MM.1S (cell line): ENCODE measurements around the gene AFG3L2.

Experiments
- DNase-seq: peaks from one replicate; pipeline ENCODE4 v3.0.0-alpha.2; 2015
- H2AFZ ChIP-seq: fragments of 300-600 bp; sonication (generic); 2 replicates; pipeline ENCODE4 v1.6.0; 2016; ENCODE audit warnings: antibody characterized with exemption, low read length
- H3F3A ChIP-seq: fragments of 300-600 bp; sonication (generic); 2 replicates; pipeline ENCODE4 v1.6.1; 2016; ENCODE audit warnings: mild to moderate bottlenecking, antibody characterized with exemption, low read length, moderate library complexity, mixed read lengths; ENCODE audit not compliant: insufficient read depth
- H3K27ac ChIP-seq: fragments of 300-600 bp; sonication (generic); 2 replicates; pipeline ENCODE4 v1.5.1; 2016; ENCODE audit warnings: mild to moderate bottlenecking, low read length
- H3K27me3 ChIP-seq: fragments of 300-600 bp; sonication (generic); replicated peaks from 2 replicates; pipeline ENCODE4 v1.6.0; 2016; ENCODE audit warnings: low read length; ENCODE audit not compliant: insufficient read depth
- H3K36me3 ChIP-seq: fragments of 300-600 bp; sonication (generic); replicated peaks from 2 replicates; pipeline ENCODE4 v1.6.1; 2016; ENCODE audit warnings: mild to moderate bottlenecking, low read length, mixed read lengths; ENCODE audit not compliant: insufficient read depth
- H3K4me1 ChIP-seq: fragments of 300-600 bp; sonication (generic); 2 replicates; pipeline ENCODE4 v1.6.1; 2016; ENCODE audit warnings: low read length, mixed read lengths
- H3K4me2 ChIP-seq: fragments of 300-600 bp; sonication (generic); 2 replicates; pipeline ENCODE4 v1.6.0; 2016; ENCODE audit warnings: low read depth, low read length
- H3K4me3 ChIP-seq: fragments of 300-600 bp; sonication (generic); 2 replicates; pipeline ENCODE4 v1.5.1; 2016; ENCODE audit warnings: low read length, mixed read lengths
- H3K79me2 ChIP-seq: fragments of 300-600 bp; sonication (generic); 2 replicates; pipeline ENCODE4 v1.6.1; 2016; ENCODE audit warnings: mixed run types, low read length, mixed read lengths
- H3K9ac ChIP-seq: fragments of 300-600 bp; sonication (generic); 2 replicates; pipeline ENCODE4 v1.6.1; 2016; ENCODE audit warnings: low read length, mixed read lengths
- H3K9me2 ChIP-seq: fragments of 300-600 bp; sonication (generic); replicated peaks from 2 replicates; pipeline ENCODE4 v1.6.1; 2016; ENCODE audit warnings: mild to moderate bottlenecking, low read length, mixed read lengths; ENCODE audit not compliant: insufficient read depth
- H3K9me3 ChIP-seq: fragments of 300-600 bp; sonication (generic); replicated peaks from 2 replicates; pipeline ENCODE4 v1.6.1; 2016; ENCODE audit warnings: mild to moderate bottlenecking, low read length, mixed read lengths; ENCODE audit not compliant: insufficient read depth
- H4K20me1 ChIP-seq: fragments of 300-600 bp; sonication (generic); 2 replicates; pipeline ENCODE4 v1.6.1; 2016; ENCODE audit warnings: mild to moderate bottlenecking, low read length, moderate library complexity, mixed read lengths; ENCODE audit not compliant: insufficient read depth
- EZH2 ChIP-seq: fragments of 300-600 bp; sonication (generic); optimal IDR thresholded peaks from 2 replicates; pipeline ENCODE3; 2017; ENCODE audit warnings: low read depth, mild to moderate bottlenecking, antibody characterized with exemption, low read length, mixed read lengths
- EZH2phosphoT487 ChIP-seq: fragments of 300-600 bp; sonication (generic); IDR thresholded peaks from 2 replicates; pipeline ENCODE4 v1.6.1; 2018; ENCODE audit warnings: antibody characterized with exemption, low read length
- TF ChIP-seq, protein P1 (sequence below): fragments of 300-600 bp; sonication (generic); IDR thresholded peaks from 2 replicates; pipeline ENCODE4 v1.5.1; 2016; ENCODE audit warnings: antibody characterized with exemption, low read length, mixed read lengths

Gene AFG3L2

DNA sequence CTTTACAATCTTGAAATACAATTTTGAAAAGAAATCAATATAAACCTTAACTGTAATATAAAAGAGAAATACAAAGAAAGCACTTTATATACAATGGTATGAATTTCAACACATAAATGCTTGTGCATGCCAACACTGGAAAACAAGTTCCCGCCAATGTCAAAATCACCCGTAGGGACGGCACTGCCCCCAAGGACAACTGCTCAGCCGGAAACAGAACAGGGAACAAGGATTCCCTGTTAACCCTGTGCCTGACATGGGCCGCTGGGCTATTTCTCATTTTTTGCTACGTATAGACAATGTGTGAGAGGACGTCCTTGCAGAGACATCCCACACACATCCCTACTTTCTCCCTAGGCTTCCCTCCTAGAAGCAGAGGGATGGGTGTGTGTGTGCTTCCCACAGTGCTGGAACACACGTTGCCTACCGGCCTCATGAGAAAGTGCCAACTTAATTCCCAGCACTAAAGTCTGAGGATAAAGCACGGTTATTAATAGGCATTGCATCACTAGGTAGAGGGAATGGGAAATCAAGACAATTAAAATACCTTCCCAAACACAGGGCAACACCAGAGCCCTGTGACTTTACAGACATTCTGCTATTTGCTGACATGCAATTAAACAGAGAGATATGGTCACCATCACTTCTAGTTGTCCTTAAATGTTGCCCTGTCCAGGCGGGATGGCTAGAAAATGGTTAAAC, 14.4 kb downstream of the AFG3L2 start:
- Histone ChIP-seq H3F3A (no peaks in the 10 kb centered on the region), H2AFZ (no peak overlapping the region), H3K4me2 (no peak overlapping the region), H3K27ac (no peak overlapping the region), H3K9me2 (no peaks in the 10 kb centered on the region), H3K36me3 (peaks cover 14% of the 10 kb centered on the region), H4K20me1 (no peaks in the 10 kb centered on the region), H3K9ac (no peak overlapping the region), H3K79me2 (peaks cover 41% of the 10 kb centered on the region), H3K4me1 (no peaks in the 10 kb centered on the region), H3K4me3 (no peak overlapping the region), H3K27me3 (no peaks in the 10 kb centered on the region), H3K9me3 (no peaks in the 10 kb centered on the region)
- TF ChIP-seq EZH2 (no peak), EZH2phosphoT487 (no peak)
- TF ChIP-seq, protein P1, sequence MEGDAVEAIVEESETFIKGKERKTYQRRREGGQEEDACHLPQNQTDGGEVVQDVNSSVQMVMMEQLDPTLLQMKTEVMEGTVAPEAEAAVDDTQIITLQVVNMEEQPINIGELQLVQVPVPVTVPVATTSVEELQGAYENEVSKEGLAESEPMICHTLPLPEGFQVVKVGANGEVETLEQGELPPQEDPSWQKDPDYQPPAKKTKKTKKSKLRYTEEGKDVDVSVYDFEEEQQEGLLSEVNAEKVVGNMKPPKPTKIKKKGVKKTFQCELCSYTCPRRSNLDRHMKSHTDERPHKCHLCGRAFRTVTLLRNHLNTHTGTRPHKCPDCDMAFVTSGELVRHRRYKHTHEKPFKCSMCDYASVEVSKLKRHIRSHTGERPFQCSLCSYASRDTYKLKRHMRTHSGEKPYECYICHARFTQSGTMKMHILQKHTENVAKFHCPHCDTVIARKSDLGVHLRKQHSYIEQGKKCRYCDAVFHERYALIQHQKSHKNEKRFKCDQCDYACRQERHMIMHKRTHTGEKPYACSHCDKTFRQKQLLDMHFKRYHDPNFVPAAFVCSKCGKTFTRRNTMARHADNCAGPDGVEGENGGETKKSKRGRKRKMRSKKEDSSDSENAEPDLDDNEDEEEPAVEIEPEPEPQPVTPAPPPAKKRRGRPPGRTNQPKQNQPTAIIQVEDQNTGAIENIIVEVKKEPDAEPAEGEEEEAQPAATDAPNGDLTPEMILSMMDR: no peak
- no peak for DNase-seq

DNA sequence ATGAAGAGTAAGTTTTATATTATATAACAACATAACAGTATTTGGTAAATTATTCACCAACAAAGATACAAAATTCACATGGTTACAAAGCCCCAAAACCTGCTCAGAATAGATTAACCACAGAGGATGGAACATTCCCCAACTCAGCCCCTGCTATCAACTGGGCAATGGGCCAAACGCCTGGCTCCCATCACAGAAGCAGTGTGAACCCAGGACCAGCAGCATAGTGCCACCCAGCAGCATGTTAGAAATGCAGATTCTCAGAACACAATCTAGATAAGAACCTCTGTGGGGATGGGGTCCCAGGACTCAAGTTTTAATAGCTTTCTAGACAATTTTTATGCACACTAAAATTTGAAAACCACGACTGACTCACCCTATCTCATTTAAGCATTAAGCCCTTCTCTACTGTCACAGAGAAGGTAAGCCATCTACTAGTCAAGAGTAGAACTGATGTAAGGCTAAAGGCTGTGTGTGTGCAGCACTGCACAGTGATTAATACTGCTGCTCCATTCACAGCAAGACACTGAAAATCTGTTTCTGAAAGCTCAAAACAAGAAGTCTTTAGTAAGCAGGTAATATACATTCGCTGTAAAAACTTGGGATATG, 15.2 kb downstream of the AFG3L2 start:
- H3K79me2 ChIP-seq: peaks cover 34% of the 10 kb centered on the region
- DNase-seq: no peak

GRCh38 chr18:12359515-12359927, 17.5 kb downstream of the AFG3L2 start:
- no peaks in the 10 kb centered on the region; the same call in 1 of the 2 replicates for H4K20me1 ChIP-seq
- H3K9me2 ChIP-seq: no peaks in the 10 kb centered on the region
- H3K27ac ChIP-seq: no peak overlapping the region
- H3K9ac ChIP-seq: no peak overlapping the region
- no peaks in the 10 kb centered on the region for H3F3A ChIP-seq
- H3K4me3 ChIP-seq: no peak overlapping the region
- no peaks in the 10 kb centered on the region for H3K9me3 ChIP-seq
- H3K4me1 ChIP-seq: no peaks in the 10 kb centered on the region
- peaks cover 25% of the 10 kb centered on the region for H3K36me3 ChIP-seq
- TF ChIP-seq, protein P1: no peak
- TF ChIP-seq EZH2phosphoT487 (no peak), EZH2 (no peak)
- H3K4me2 ChIP-seq: no peak overlapping the region
- H3K79me2 ChIP-seq: peaks cover 17% of the 10 kb centered on the region
- H3K27me3 ChIP-seq: no peaks in the 10 kb centered on the region
- DNase-seq: no peak
- H2AFZ ChIP-seq: no peak overlapping the region

More for the DNA sequence above, 15.2 kb downstream of the AFG3L2 start:
- Histone ChIP-seq H3K27ac (no peak overlapping the region), H3K9me2 (no peaks in the 10 kb centered on the region), H3F3A (no peaks in the 10 kb centered on the region), H3K36me3 (peaks cover 18% of the 10 kb centered on the region), H3K27me3 (no peaks in the 10 kb centered on the region), H3K4me3 (no peak overlapping the region), H3K9ac (no peak overlapping the region), H3K4me1 (no peaks in the 10 kb centered on the region), H3K4me2 (no peak overlapping the region), H2AFZ (no peak overlapping the region), H4K20me1 (no peaks in the 10 kb centered on the region; the same call in 1 of the 2 replicates), H3K9me3 (no peaks in the 10 kb centered on the region)
- TF ChIP-seq EZH2phosphoT487 (no peak), EZH2 (no peak)
- TF ChIP-seq, protein P1: no peak
